K562 (cell line): ENCODE results near the gene SH3BP4.

Source experiments
- BHLHE40 ChIP-seq: IDR thresholded peaks from 2 replicates; pipeline ENCODE4 v1.6.1; 2011; ENCODE audit warnings: low read length, improper control_type of control experiment
- EP300 ChIP-seq: IDR thresholded peaks from 2 replicates; pipeline ENCODE4 v1.6.1; 2012; ENCODE audit warnings: low read length, improper control_type of control experiment
- HOXB6 ChIP-seq: fragments of 250-450 bp; sonication (Bioruptor Pico); IDR thresholded peaks from 2 replicates; pipeline ENCODE4 v1.5.1; 2022; ENCODE audit warnings: mild to moderate bottlenecking, borderline replicate concordance
- JUN ChIP-seq, 2 experiments: sonication (generic) in 1 of 2; formaldehyde crosslinking in 1 of 2; IDR thresholded peaks; 2 replicates each; pipeline versions ENCODE4 v1.6.1 to v1.8.0; 2012 to 2022; ENCODE audit warnings: borderline replicate concordance in 2 of 2, mild to moderate bottlenecking in 2 of 2, improper control_type of control experiment in 1 of 2, low read depth in 1 of 2, low read length in 1 of 2, missing genetic modification reagents in 1 of 2
- MAZ ChIP-seq, 2 experiments: fragments of 450-650 bp in 1 of 2; sonication (generic) in 1 of 2; formaldehyde crosslinking; IDR thresholded peaks in 1 of 2; conservative IDR thresholded peaks in 1 of 2; 2 replicates each; pipeline versions ENCODE4 v1.4.0 to v1.5.0; 2020; ENCODE audit warnings: mild to moderate bottlenecking in 1 of 2, missing genetic modification reagents in 1 of 2
- NFYB ChIP-seq: IDR thresholded peaks from 2 replicates; pipeline ENCODE4 v1.6.1; 2011; ENCODE audit warnings: mild to moderate bottlenecking, moderate library complexity; ENCODE audit not compliant: insufficient read length; ENCODE audit errors: extremely low read depth
- POLR2A ChIP-seq: fragments of 450-650 bp; conservative IDR thresholded peaks from 2 replicates; pipeline ENCODE4 v1.6.1; 2016
- RFX7 ChIP-seq: fragments of 250-450 bp; sonication (Bioruptor Pico); IDR thresholded peaks from 2 replicates; pipeline ENCODE4 v1.5.1; 2021; ENCODE audit warnings: mild to moderate bottlenecking
- STAT6 ChIP-seq: sonication (generic); formaldehyde crosslinking; IDR thresholded peaks from 2 replicates; pipeline ENCODE4 v1.8.1; 2023; ENCODE audit warnings: mild to moderate bottlenecking, missing genetic modification reagents
- USF1 ChIP-seq: sonication (generic); formaldehyde crosslinking; IDR thresholded peaks from 2 replicates; pipeline ENCODE4 v1.9.0; 2022; ENCODE audit warnings: mild to moderate bottlenecking, missing genetic modification reagents
- ZNF589 ChIP-seq: fragments of 200-800 bp; sonication (Bioruptor generic); IDR thresholded peaks from 2 replicates; pipeline ENCODE4 v1.6.1; 2016; ENCODE audit warnings: low read depth, missing genetic modification characterization, missing compliant biosample characterization
- TF ChIP-seq, protein P1 (sequence below): conservative IDR thresholded peaks from 2 replicates; pipeline ENCODE4 v1.6.1; 2011; ENCODE audit warnings: low read depth, mild to moderate bottlenecking, low read length; ENCODE audit not compliant: control insufficient read depth
- TF ChIP-seq, protein P2 (sequence below): fragments of 450-650 bp; IDR thresholded peaks from 2 replicates; pipeline ENCODE4 v1.6.1; 2016; ENCODE audit warnings: mild to moderate bottlenecking
- TF ChIP-seq, protein P3 (sequence below), 3 experiments: IDR thresholded peaks in 2 of 3; conservative IDR thresholded peaks in 1 of 3; 2 replicates each; pipeline ENCODE4 v1.5.1; 2011 to 2012; ENCODE audit warnings: low read length in 3 of 3, mild to moderate bottlenecking in 3 of 3, control low read depth in 2 of 3, improper control_type of control experiment in 1 of 3, inconsistent platforms in 1 of 3, low read depth in 1 of 3, mixed read lengths in 1 of 3, moderate library complexity in 1 of 3; ENCODE audit not compliant: insufficient read depth in 2 of 3

DNA sequence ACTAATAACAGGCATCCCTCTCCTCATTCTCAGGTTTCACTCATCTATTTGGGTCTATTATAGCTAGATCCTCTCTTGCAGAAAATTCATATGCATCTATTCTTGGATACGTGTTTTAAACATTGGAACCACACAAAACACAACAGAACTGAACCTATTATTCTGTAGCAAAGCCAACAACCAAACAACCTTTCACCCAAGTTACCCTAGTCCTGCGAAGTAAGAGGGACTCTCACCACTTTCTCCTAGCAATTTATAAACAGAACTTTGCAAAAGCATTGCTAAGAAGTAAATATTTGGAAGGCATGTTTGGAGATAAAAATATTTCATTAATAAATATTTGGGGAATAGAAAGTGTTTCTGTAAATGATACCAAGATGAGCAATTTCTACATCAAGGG, 20.4 kb upstream of the SH3BP4 start:
- TF ChIP-seq BHLHE40 (no peak), USF1 (no peak), RFX7 (no peak), ZNF589 (CRISPR knock-in tag) (no peak), EP300 (no peak), STAT6 (CRISPR knock-in tag) (no peak), NFYB (no peak), JUN (IDR thresholded peaks at IDR 0.05; ENCODE audit: borderline replicate concordance, low read depth, low read length) (no peak), JUN (CRISPR knock-in tag; IDR thresholded peaks at IDR 0.05; ENCODE audit: borderline replicate concordance) (no peak), POLR2A (no peak), HOXB6 (no peak), MAZ (CRISPR knock-in tag; conservative IDR thresholded peaks at IDR 0.05 in 1 of 2, IDR thresholded peaks at IDR 0.05 in 1 of 2) (no peak)
- TF ChIP-seq, protein P1, sequence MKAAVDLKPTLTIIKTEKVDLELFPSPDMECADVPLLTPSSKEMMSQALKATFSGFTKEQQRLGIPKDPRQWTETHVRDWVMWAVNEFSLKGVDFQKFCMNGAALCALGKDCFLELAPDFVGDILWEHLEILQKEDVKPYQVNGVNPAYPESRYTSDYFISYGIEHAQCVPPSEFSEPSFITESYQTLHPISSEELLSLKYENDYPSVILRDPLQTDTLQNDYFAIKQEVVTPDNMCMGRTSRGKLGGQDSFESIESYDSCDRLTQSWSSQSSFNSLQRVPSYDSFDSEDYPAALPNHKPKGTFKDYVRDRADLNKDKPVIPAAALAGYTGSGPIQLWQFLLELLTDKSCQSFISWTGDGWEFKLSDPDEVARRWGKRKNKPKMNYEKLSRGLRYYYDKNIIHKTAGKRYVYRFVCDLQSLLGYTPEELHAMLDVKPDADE: no peak
- TF ChIP-seq, protein P2, sequence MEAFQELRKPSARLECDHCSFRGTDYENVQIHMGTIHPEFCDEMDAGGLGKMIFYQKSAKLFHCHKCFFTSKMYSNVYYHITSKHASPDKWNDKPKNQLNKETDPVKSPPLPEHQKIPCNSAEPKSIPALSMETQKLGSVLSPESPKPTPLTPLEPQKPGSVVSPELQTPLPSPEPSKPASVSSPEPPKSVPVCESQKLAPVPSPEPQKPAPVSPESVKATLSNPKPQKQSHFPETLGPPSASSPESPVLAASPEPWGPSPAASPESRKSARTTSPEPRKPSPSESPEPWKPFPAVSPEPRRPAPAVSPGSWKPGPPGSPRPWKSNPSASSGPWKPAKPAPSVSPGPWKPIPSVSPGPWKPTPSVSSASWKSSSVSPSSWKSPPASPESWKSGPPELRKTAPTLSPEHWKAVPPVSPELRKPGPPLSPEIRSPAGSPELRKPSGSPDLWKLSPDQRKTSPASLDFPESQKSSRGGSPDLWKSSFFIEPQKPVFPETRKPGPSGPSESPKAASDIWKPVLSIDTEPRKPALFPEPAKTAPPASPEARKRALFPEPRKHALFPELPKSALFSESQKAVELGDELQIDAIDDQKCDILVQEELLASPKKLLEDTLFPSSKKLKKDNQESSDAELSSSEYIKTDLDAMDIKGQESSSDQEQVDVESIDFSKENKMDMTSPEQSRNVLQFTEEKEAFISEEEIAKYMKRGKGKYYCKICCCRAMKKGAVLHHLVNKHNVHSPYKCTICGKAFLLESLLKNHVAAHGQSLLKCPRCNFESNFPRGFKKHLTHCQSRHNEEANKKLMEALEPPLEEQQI: no peak
- TF ChIP-seq, protein P3, sequence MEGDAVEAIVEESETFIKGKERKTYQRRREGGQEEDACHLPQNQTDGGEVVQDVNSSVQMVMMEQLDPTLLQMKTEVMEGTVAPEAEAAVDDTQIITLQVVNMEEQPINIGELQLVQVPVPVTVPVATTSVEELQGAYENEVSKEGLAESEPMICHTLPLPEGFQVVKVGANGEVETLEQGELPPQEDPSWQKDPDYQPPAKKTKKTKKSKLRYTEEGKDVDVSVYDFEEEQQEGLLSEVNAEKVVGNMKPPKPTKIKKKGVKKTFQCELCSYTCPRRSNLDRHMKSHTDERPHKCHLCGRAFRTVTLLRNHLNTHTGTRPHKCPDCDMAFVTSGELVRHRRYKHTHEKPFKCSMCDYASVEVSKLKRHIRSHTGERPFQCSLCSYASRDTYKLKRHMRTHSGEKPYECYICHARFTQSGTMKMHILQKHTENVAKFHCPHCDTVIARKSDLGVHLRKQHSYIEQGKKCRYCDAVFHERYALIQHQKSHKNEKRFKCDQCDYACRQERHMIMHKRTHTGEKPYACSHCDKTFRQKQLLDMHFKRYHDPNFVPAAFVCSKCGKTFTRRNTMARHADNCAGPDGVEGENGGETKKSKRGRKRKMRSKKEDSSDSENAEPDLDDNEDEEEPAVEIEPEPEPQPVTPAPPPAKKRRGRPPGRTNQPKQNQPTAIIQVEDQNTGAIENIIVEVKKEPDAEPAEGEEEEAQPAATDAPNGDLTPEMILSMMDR (IDR thresholded peaks at IDR 0.05 in 2 of 3, conservative IDR thresholded peaks at IDR 0.05 in 1 of 3; ENCODE audit: insufficient read depth in 2 of 3, low read depth in 1 of 3, low read length in 3 of 3): no peak
